ENCODE results near the gene TRAF2. TPM values are rescaled to one million over a fixed set of nuclear protein-coding genes. Genes with fewer than 3 reads are reported as not detected.

TRAF2 gene
- total and polyA plus RNA-seq, 9 of the 15 experiments (the other 6 are each of a cell fraction or from before 2014, with no cell fraction given), result 0.24 to 45.2 (median 18.0) TPM

DNA sequence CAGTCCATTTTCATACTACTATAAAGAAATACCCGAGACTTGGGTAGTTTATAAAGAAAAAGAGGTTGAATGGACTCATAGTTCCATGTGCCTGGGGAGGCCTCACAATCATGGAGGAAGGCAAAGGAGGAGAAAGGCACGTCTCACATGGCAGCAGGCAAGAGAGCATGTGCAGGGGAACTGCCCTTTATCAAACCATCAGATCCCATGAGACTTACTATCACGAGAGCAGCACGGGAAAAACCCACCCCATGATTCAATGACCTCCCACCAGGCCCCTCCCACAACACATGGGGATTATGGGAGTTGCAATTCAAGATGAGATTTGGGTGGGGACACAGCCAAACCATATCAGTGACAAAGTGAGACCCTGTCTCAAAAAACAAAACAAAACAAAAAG, 19.9 kb downstream of the TRAF2 start:
- intact Hi-C loops (cut with micrococcal nuclease), result no loop called here
- ATAC-seq, result no peak; the same call in 2 of the 3 replicates
- no peaks in the 10 kb centered on the region; the same call in 1 of the 3 replicates for H3K79me2 ChIP-seq (ENCODE audit: control insufficient read depth, insufficient read depth, low read length)
- peaks cover 85% of the 10 kb centered on the region for H3K36me3 ChIP-seq (ENCODE audit: control insufficient read depth, insufficient read depth, low read length)
- POLR2A ChIA-PET, result interaction anchor here (0.6 kb wide), 1 partner anchor 55 kb away, joined by 3 read pairs; no protein-coding TSS in a partner anchor
- H3K4me3 ChIP-seq, result no peak overlapping the region
- peak; percentile 23 for FAIRE-seq
- H3K4me2 ChIP-seq (ENCODE audit: insufficient read depth, low read length), result no peak overlapping the region
- WGBS (ENCODE audit: insufficient coverage, low coverage, missing lambda C conversion rate), result 57% methylated on average over 4 of the region's 4 CpGs
- CTCF ChIA-PET (ENCODE audit: low intra/inter-chr PET ratio), result no interaction called here
- no peak overlapping the region for H3K27ac ChIP-seq (ENCODE audit: extremely low read depth, low read depth, low read length)
- no peaks in the 10 kb centered on the region for H3K9me3 ChIP-seq (replicated peaks; ENCODE audit: control insufficient read depth, insufficient read depth, low read depth, low read length)
- H3K9ac ChIP-seq (ENCODE audit: insufficient read depth in 1 of 2, low read depth in 2 of 2, low read length in 2 of 2), result no peak overlapping the region
- H3K9me1 ChIP-seq (ENCODE audit: control insufficient read depth, insufficient read depth, low read length), result no peaks in the 10 kb centered on the region
- no peaks in the 10 kb centered on the region for H3K27me3 ChIP-seq (ENCODE audit: control insufficient read depth in 2 of 2, insufficient read depth in 2 of 2, low read length in 2 of 2)
- peaks cover 0 to 17% of the 10 kb centered on the region in 2 experiments; a peak in 1 of 5 replicates for H3K4me1 ChIP-seq (replicated peaks in 1 of 2; ENCODE audit: control insufficient read depth in 2 of 2, insufficient read depth in 2 of 2, low read length in 2 of 2)
- TF ChIP-seq CHD2 (IDR thresholded peaks at IDR 0.05; ENCODE audit: low read depth, low read length) (peak; percentile 34; the same call in 1 of the 2 replicates), NRF1 (conservative IDR thresholded peaks at IDR 0.05 in 1 of 2, IDR thresholded peaks at IDR 0.05 in 1 of 2) (peak; percentile 43 to 58; a peak in 3 of 4 replicates), NCOA2 (IDR thresholded peaks at IDR 0.05; ENCODE audit: partially characterized antibody in 2 of 2) (no peak)
- TF ChIP-seq, protein P1, sequence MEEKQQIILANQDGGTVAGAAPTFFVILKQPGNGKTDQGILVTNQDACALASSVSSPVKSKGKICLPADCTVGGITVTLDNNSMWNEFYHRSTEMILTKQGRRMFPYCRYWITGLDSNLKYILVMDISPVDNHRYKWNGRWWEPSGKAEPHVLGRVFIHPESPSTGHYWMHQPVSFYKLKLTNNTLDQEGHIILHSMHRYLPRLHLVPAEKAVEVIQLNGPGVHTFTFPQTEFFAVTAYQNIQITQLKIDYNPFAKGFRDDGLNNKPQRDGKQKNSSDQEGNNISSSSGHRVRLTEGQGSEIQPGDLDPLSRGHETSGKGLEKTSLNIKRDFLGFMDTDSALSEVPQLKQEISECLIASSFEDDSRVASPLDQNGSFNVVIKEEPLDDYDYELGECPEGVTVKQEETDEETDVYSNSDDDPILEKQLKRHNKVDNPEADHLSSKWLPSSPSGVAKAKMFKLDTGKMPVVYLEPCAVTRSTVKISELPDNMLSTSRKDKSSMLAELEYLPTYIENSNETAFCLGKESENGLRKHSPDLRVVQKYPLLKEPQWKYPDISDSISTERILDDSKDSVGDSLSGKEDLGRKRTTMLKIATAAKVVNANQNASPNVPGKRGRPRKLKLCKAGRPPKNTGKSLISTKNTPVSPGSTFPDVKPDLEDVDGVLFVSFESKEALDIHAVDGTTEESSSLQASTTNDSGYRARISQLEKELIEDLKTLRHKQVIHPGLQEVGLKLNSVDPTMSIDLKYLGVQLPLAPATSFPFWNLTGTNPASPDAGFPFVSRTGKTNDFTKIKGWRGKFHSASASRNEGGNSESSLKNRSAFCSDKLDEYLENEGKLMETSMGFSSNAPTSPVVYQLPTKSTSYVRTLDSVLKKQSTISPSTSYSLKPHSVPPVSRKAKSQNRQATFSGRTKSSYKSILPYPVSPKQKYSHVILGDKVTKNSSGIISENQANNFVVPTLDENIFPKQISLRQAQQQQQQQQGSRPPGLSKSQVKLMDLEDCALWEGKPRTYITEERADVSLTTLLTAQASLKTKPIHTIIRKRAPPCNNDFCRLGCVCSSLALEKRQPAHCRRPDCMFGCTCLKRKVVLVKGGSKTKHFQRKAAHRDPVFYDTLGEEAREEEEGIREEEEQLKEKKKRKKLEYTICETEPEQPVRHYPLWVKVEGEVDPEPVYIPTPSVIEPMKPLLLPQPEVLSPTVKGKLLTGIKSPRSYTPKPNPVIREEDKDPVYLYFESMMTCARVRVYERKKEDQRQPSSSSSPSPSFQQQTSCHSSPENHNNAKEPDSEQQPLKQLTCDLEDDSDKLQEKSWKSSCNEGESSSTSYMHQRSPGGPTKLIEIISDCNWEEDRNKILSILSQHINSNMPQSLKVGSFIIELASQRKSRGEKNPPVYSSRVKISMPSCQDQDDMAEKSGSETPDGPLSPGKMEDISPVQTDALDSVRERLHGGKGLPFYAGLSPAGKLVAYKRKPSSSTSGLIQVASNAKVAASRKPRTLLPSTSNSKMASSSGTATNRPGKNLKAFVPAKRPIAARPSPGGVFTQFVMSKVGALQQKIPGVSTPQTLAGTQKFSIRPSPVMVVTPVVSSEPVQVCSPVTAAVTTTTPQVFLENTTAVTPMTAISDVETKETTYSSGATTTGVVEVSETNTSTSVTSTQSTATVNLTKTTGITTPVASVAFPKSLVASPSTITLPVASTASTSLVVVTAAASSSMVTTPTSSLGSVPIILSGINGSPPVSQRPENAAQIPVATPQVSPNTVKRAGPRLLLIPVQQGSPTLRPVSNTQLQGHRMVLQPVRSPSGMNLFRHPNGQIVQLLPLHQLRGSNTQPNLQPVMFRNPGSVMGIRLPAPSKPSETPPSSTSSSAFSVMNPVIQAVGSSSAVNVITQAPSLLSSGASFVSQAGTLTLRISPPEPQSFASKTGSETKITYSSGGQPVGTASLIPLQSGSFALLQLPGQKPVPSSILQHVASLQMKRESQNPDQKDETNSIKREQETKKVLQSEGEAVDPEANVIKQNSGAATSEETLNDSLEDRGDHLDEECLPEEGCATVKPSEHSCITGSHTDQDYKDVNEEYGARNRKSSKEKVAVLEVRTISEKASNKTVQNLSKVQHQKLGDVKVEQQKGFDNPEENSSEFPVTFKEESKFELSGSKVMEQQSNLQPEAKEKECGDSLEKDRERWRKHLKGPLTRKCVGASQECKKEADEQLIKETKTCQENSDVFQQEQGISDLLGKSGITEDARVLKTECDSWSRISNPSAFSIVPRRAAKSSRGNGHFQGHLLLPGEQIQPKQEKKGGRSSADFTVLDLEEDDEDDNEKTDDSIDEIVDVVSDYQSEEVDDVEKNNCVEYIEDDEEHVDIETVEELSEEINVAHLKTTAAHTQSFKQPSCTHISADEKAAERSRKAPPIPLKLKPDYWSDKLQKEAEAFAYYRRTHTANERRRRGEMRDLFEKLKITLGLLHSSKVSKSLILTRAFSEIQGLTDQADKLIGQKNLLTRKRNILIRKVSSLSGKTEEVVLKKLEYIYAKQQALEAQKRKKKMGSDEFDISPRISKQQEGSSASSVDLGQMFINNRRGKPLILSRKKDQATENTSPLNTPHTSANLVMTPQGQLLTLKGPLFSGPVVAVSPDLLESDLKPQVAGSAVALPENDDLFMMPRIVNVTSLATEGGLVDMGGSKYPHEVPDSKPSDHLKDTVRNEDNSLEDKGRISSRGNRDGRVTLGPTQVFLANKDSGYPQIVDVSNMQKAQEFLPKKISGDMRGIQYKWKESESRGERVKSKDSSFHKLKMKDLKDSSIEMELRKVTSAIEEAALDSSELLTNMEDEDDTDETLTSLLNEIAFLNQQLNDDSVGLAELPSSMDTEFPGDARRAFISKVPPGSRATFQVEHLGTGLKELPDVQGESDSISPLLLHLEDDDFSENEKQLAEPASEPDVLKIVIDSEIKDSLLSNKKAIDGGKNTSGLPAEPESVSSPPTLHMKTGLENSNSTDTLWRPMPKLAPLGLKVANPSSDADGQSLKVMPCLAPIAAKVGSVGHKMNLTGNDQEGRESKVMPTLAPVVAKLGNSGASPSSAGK (IDR thresholded peaks at IDR 0.05), result peak; percentile 49
- TF ChIP-seq, protein P2, sequence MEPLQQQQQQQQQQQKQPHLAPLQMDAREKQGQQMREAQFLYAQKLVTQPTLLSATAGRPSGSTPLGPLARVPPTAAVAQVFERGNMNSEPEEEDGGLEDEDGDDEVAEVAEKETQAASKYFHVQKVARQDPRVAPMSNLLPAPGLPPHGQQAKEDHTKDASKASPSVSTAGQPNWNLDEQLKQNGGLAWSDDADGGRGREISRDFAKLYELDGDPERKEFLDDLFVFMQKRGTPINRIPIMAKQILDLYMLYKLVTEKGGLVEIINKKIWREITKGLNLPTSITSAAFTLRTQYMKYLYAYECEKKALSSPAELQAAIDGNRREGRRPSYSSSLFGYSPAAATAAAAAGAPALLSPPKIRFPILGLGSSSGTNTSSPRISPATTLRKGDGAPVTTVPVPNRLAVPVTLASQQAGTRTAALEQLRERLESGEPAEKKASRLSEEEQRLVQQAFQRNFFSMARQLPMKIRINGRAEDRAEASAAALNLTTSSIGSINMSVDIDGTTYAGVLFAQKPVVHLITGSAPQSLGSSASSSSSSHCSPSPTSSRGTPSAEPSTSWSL (CRISPR knock-in tag; IDR thresholded peaks at IDR 0.05; ENCODE audit: borderline replicate concordance), result no peak
- BruUV-seq (replicated peaks), result no TSS peak
- no peak overlapping the region for H2AFZ ChIP-seq (ENCODE audit: low read depth, low read length)
- no peaks in the 10 kb centered on the region for H4K20me1 ChIP-seq (replicated peaks; ENCODE audit: control insufficient read depth, insufficient read depth, low read length)
- DNase-seq (ENCODE audit: extremely low read depth in 1 of 4, low spot score in 3 of 4), result no peak
- in situ Hi-C loops (cut with MboI), result no loop called here
